LNCAP (cell line): ENCODE measurements around the gene C12orf42.

ENCODE experiments used
- TF ChIP-seq, protein P1 (sequence below): fragments of 450-650 bp; IDR thresholded peaks from 2 replicates; pipeline ENCODE4 v1.5.1; 2017; ENCODE audit warnings: mild to moderate bottlenecking

The C12orf42 gene

DNA sequence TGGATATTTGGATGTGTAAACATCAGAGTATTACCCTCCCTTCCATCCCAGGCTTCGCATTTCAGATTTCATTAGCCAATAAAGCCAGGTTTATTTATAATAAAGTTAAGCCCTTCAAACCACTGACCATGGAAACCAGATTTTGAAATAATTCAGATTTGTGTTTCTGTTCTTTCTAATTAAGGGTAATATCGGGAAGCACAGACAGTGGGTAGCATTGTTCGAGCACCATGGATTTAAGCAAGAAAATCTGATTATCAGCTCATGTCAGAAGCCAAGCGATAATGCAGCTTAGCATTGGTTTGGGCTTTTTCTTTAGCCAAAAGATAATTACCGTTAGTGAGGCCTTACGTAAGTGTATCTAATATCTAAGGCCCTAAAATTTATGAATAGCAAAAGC lies 116.1 kb downstream of the C12orf42 start:
- TF ChIP-seq, protein P1, sequence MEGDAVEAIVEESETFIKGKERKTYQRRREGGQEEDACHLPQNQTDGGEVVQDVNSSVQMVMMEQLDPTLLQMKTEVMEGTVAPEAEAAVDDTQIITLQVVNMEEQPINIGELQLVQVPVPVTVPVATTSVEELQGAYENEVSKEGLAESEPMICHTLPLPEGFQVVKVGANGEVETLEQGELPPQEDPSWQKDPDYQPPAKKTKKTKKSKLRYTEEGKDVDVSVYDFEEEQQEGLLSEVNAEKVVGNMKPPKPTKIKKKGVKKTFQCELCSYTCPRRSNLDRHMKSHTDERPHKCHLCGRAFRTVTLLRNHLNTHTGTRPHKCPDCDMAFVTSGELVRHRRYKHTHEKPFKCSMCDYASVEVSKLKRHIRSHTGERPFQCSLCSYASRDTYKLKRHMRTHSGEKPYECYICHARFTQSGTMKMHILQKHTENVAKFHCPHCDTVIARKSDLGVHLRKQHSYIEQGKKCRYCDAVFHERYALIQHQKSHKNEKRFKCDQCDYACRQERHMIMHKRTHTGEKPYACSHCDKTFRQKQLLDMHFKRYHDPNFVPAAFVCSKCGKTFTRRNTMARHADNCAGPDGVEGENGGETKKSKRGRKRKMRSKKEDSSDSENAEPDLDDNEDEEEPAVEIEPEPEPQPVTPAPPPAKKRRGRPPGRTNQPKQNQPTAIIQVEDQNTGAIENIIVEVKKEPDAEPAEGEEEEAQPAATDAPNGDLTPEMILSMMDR, result no peak

DNA sequence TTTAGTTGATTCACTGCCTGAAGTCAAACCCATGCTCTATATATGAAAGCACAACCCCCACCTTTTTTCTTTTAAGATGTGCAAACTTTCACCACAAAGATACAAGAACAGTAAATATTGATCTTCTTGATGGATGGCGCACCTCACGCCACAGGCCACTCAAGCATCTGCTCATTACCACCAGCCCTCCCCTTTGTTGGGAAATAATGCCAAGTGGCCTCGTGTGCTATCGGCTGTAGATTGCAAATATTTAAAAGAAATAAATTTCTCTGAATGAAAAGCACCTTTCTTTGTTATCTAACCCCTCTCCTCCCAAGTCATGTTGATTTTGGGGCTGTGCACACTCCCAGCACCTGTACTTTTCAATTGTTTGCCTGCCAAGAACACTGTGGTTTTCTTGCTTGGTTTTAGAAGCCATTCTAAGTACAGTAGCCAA lies 122.7 kb downstream of the C12orf42 start:
- TF ChIP-seq, protein P1, result no peak

DNA sequence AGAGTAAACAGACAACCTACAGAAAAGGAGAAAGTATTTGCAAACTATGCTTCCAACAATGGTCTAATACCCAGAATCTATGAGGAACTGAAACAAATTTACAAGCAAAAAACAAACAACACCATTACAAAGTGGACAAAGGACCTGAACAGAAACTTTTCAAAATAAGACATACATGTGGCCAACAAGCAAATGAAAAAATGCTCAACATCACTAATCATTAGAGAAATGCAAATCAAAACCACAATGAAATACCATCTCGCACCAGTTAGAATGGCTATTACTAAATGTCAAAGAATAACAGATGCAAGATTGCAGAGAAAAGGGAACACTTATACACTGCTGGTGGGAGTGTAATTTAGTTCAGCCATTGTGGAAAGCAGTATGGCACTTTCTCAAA lies 125.8 kb downstream of the C12orf42 start:
- TF ChIP-seq, protein P1, result no peak

DNA sequence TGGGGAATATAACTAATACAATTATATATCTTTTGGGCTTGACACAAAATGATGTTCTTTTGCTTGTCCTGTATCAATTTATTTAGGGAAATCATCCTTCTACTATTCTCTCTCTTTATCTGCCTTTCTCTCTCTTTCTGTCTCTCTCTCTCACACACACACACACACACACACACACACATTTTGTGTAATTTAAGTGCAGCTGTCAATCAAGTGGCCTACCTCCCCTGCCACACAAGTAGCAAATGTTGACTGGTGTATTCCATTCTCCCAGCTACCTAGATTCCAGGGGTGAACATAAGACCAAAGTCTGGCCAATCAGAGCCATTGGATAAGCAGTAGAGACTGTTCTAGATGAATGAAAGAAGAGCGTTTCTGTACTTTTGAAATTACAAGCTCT lies 127.6 kb downstream of the C12orf42 start:
- TF ChIP-seq, protein P1, result no peak

DNA sequence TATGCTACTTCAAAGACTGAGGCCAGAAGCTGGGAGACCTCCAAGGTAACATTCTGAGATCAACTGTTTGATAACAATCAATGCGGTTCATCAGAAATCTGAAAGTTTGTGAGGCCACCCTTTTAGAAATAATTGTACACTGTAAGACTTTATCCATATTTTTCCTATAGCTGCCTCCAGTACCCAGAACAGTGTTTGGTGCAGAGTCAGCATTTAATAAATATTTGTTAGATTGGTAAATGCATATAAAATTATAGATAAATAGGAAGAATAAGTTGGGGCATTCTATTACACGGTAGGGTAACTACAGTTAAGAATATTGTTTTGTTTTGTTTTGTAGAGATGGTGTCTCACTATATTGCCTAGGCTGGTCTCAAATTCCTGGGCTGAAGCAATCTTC lies 141.4 kb downstream of the C12orf42 start:
- TF ChIP-seq, protein P1, result no peak

DNA sequence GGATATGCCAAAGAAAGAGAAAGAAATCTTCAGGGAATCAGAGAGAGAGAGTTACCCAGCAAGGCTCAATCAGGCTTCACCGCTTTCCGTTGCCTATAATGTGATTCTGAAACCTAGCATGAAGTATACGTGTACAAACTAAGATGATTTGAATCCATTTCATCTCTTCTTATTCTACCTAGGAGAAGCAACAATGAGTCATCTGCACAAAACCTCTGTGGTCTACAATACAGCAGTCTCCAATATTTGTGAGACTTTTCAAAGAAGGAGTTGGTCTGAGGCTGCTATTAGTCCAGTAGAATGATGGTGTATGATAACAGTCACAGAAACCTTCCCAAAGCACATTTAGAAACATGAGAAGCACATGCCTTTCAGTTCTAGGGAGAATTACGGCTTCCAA lies 141.9 kb downstream of the C12orf42 start:
- TF ChIP-seq, protein P1, result no peak

DNA sequence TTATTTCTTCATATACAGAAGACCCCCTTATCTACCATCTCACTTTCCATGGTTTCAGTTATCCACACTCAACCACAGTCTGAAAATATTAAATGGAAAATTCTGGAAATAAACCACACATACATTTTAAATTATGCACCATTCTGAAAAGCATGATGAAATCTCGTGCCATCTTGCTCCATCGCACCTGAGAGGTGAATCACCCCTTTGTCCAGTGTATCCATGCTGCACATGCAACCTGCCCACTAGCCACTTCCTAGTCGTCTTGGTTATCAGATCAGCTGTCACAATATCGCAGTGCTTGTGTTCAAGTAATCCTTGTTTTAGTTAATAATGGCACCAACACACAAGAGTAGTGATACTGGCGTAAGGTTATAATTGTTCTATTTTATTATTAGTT lies 145.7 kb downstream of the C12orf42 start:
- TF ChIP-seq, protein P1, result no peak

DNA sequence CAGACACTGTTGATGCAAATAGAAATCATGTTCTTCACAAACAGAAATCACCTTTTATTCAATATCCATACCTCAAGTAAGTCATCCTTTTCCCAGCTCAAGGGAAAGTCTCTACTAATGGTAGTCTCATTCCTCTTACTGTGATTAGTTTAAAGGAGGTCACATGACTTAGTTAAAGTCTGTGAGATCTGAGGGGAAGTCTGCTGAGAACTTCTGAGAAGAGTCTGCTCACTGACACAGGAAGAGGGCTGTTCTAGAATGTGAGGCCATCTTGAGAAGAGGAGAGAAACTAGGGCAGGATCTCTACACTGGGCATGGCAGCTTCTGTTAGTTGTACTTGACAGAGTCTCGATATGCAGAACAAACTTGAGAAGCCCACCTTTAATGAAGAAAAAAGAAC lies 146.8 kb downstream of the C12orf42 start:
- TF ChIP-seq, protein P1, result no peak
